GM23248 (cell line): Measurements from ENCODE around the gene SCRN3. TPM values are rescaled to one million over a fixed set of nuclear protein-coding genes. Genes with fewer than 3 reads are reported as not detected.

ENCODE experiments used
- DNase-seq: peaks from one replicate; pipeline ENCODE4 v3.0.0-alpha.2; 2015
- H2AFZ ChIP-seq: fragments of 200-600 bp; sonication (generic); 2 replicates; pipeline ENCODE4 v1.6.1; 2016; ENCODE audit warnings: antibody characterized with exemption
- H3F3A ChIP-seq: fragments of 200-600 bp; sonication (generic); 2 replicates; pipeline ENCODE4 v1.6.1; 2016; ENCODE audit warnings: mild to moderate bottlenecking, antibody characterized with exemption, mixed run types; ENCODE audit not compliant: insufficient read depth
- H3K27ac ChIP-seq: fragments of 200-600 bp; sonication (generic); 2 replicates; pipeline ENCODE4 v1.5.1; 2016; ENCODE audit warnings: mild to moderate bottlenecking
- H3K27me3 ChIP-seq: fragments of 200-600 bp; sonication (generic); replicated peaks from 2 replicates; pipeline ENCODE4 v1.6.1; 2016; ENCODE audit warnings: mild to moderate bottlenecking; ENCODE audit not compliant: insufficient read depth
- H3K36me3 ChIP-seq: fragments of 200-600 bp; sonication (generic); 2 replicates; pipeline ENCODE4 v1.6.1; 2016; ENCODE audit warnings: low read depth, mild to moderate bottlenecking
- H3K4me1 ChIP-seq: fragments of 200-600 bp; sonication (generic); 2 replicates; pipeline ENCODE4 v1.6.1; 2016; ENCODE audit warnings: mild to moderate bottlenecking; ENCODE audit not compliant: insufficient read depth
- H3K4me2 ChIP-seq: fragments of 200-600 bp; sonication (generic); one replicate; pipeline ENCODE4 v1.6.1; 2016; ENCODE audit warnings: mild to moderate bottlenecking; ENCODE audit not compliant: unreplicated experiment
- H3K4me3 ChIP-seq: fragments of 200-600 bp; sonication (generic); 2 replicates; pipeline ENCODE4 v1.5.1; 2016; ENCODE audit warnings: mild to moderate bottlenecking
- H3K79me2 ChIP-seq: fragments of 200-600 bp; sonication (generic); 2 replicates; pipeline ENCODE4 v1.6.1; 2016; ENCODE audit warnings: mild to moderate bottlenecking; ENCODE audit not compliant: insufficient read depth
- H3K9ac ChIP-seq: fragments of 200-600 bp; sonication (generic); 2 replicates; pipeline ENCODE4 v1.6.1; 2016; ENCODE audit warnings: mild to moderate bottlenecking
- H3K9me2 ChIP-seq: fragments of 200-600 bp; sonication (generic); 2 replicates; pipeline ENCODE4 v1.6.1; 2016; ENCODE audit warnings: mixed run types, mild to moderate bottlenecking, moderate library complexity; ENCODE audit not compliant: insufficient read depth
- H3K9me3 ChIP-seq: fragments of 200-600 bp; sonication (generic); one replicate; pipeline ENCODE4 v1.6.1; 2017; ENCODE audit warnings: low read depth
- H4K20me1 ChIP-seq: fragments of 200-600 bp; sonication (generic); 2 replicates; pipeline ENCODE4 v1.6.0; 2016; ENCODE audit not compliant: insufficient read depth
- EZH2 ChIP-seq: fragments of 200-600 bp; sonication (generic); IDR thresholded peaks from 2 replicates; pipeline ENCODE4 v1.6.1; 2018; ENCODE audit warnings: antibody characterized with exemption, mild to moderate bottlenecking; ENCODE audit not compliant: insufficient read depth, poor library complexity, severe bottlenecking
- EZH2phosphoT487 ChIP-seq: fragments of 200-600 bp; sonication (generic); IDR thresholded peaks from 2 replicates; pipeline ENCODE4 v1.6.1; 2018; ENCODE audit warnings: antibody characterized with exemption, moderate library complexity, mild to moderate bottlenecking, low read depth; ENCODE audit not compliant: insufficient read depth
- WGBS, 2 experiments: methylation state at CpG; one replicate each; pipeline ENCODE4 v1.1.6; 2015 to 2017; ENCODE audit warnings: low lambda C conversion rate in 2 of 2, low coverage in 1 of 2; ENCODE audit errors: missing lambda C conversion rate in 2 of 2; 5-methylcytosine and 5-hydroxymethylcytosine counted together
- in situ Hi-C: fragments of 300-500 bp; cut with MboI; formaldehyde crosslinking; loops from 2 replicates; pipeline ENCODE4 v1.15.0; 2020
- polyA plus RNA-seq: library from polyadenylated mRNA; unstranded; fragments of >200 nt; fragmentation: Nextera tagmentation; extraction: Ambion mirVana; gene quantifications from 2 replicates; pipeline ENCODE4 v1.2.1, GENCODE V29; 2016
- total RNA-seq: library from RNA; depleted of rRNA; stranded (reverse); fragments of >200 nt; shearing (Covaris generic); gene quantifications from 2 replicates; pipeline ENCODE4 v1.2.3, GENCODE V29; 2014

The SCRN3 gene
- total and polyA plus RNA-seq, 2 experiments from 2014 or later, result 17.3 to 19.1 TPM

- H2AFZ ChIP-seq, result no peak overlapping the region
Measured at GRCh38 chr2:174450021-174450816, 54.7 kb downstream of the SCRN3 start.

GRCh38 chr2:174454566-174454965, 59.0 kb downstream of the SCRN3 start:
- Histone ChIP-seq H3K79me2 (no peaks in the 10 kb centered on the region), H3K9me2 (no peaks in the 10 kb centered on the region), H3K4me3 (no peak overlapping the region), H3K4me2 (no peak overlapping the region), H3K36me3 (no peaks in the 10 kb centered on the region), H3K9ac (no peak overlapping the region), H3K9me3 (no peaks in the 10 kb centered on the region), H3K27ac (no peak overlapping the region), H3K27me3 (no peaks in the 10 kb centered on the region), H4K20me1 (no peaks in the 10 kb centered on the region), H3K4me1 (no peaks in the 10 kb centered on the region), H2AFZ (no peak overlapping the region), H3F3A (no peaks in the 10 kb centered on the region)
- in situ Hi-C loops, result no loop called here
- no peak for TF ChIP-seq EZH2phosphoT487
- no peak for TF ChIP-seq EZH2
- no peak for DNase-seq
- 88 to 96% methylated on average over 1 to 2 of the region's 2 CpGs for WGBS, 2 experiments

More at GRCh38 chr2:174450021-174450816, 54.7 kb downstream of the SCRN3 start:
- WGBS, 2 experiments, result 69 to 76% methylated on average over 4 of the region's 4 CpGs
- H3K4me1 ChIP-seq, result no peaks in the 10 kb centered on the region; the same call in 1 of the 2 replicates
- H4K20me1 ChIP-seq, result no peaks in the 10 kb centered on the region
- H3F3A ChIP-seq, result peaks cover 3% of the 10 kb centered on the region; the same call in 1 of the 2 replicates
- H3K9me2 ChIP-seq, result no peaks in the 10 kb centered on the region
- no peaks in the 10 kb centered on the region for H3K9me3 ChIP-seq
- no peak for DNase-seq
- no peak for TF ChIP-seq EZH2phosphoT487
- no peak for TF ChIP-seq EZH2
- H3K36me3 ChIP-seq, result no peaks in the 10 kb centered on the region
- no peak overlapping the region for H3K27ac ChIP-seq
- no peak overlapping the region for H3K4me3 ChIP-seq
- in situ Hi-C loops, result no loop called here
- H3K79me2 ChIP-seq, result no peaks in the 10 kb centered on the region
- no peak overlapping the region for H3K9ac ChIP-seq
- H3K27me3 ChIP-seq, result no peaks in the 10 kb centered on the region
- no peak overlapping the region for H3K4me2 ChIP-seq

GRCh38 chr2:174461221-174461620, 65.7 kb downstream of the SCRN3 start:
- in situ Hi-C loops, result loop anchor here (10.0 kb wide), 2 partner anchors 64 to 234 kb away; no protein-coding TSS in a partner anchor
- Histone ChIP-seq H2AFZ (no peak overlapping the region), H3K27ac (no peak overlapping the region)

GRCh38 chr2:174465327-174465726, 69.8 kb downstream of the SCRN3 start:
- DNase-seq, result peak; percentile 7
- TF ChIP-seq EZH2, result no peak
- no peak for TF ChIP-seq EZH2phosphoT487

More at GRCh38 chr2:174461221-174461620, 65.7 kb downstream of the SCRN3 start:
- no peaks in the 10 kb centered on the region for H3K27me3 ChIP-seq
- no peak overlapping the region for H3K4me2 ChIP-seq
- no peaks in the 10 kb centered on the region for H3K4me1 ChIP-seq
- H4K20me1 ChIP-seq, result no peaks in the 10 kb centered on the region
- H3K9me2 ChIP-seq, result no peaks in the 10 kb centered on the region
- DNase-seq, result no peak
- no peak for TF ChIP-seq EZH2
- no peak for TF ChIP-seq EZH2phosphoT487
- no peaks in the 10 kb centered on the region for H3F3A ChIP-seq
- no peaks in the 10 kb centered on the region for H3K36me3 ChIP-seq
- H3K9me3 ChIP-seq, result no peaks in the 10 kb centered on the region
- H3K4me3 ChIP-seq, result no peak overlapping the region
- no peaks in the 10 kb centered on the region for H3K79me2 ChIP-seq
- WGBS, 2 experiments, result 77 to 79% methylated on average over 1 of the region's 1 CpG
- no peak overlapping the region for H3K9ac ChIP-seq

More at GRCh38 chr2:174465327-174465726, 69.8 kb downstream of the SCRN3 start:
- Histone ChIP-seq H3K27ac (no peak overlapping the region), H4K20me1 (no peaks in the 10 kb centered on the region), H3F3A (no peaks in the 10 kb centered on the region), H3K9ac (no peak overlapping the region), H2AFZ (no peak overlapping the region), H3K4me3 (no peak overlapping the region), H3K27me3 (no peaks in the 10 kb centered on the region), H3K4me1 (no peaks in the 10 kb centered on the region), H3K9me3 (no peaks in the 10 kb centered on the region), H3K4me2 (no peak overlapping the region), H3K79me2 (no peaks in the 10 kb centered on the region), H3K36me3 (no peaks in the 10 kb centered on the region), H3K9me2 (no peaks in the 10 kb centered on the region)
- 82 to 86% methylated on average over 4 of the region's 4 CpGs for WGBS, 2 experiments
- in situ Hi-C loops, result loop anchor here (10.0 kb wide), 2 partner anchors 59 to 229 kb away; no protein-coding TSS in a partner anchor
